ENCODE data around the gene CHST11.

CHST11 gene

GRCh38 chr12:104456417-104456949, at the start of gene CHST11:
TSS of gene CHST11 (plus strand) at chr12:104456948.
- TF ChIP-seq POLR2A (IDR thresholded peaks at IDR 0.05; ENCODE audit: low read depth, low read length), result no peak
- no peak for FAIRE-seq
- peak; percentile 84 for DNase-seq (ENCODE audit: insufficient read length, low spot score)

GRCh38 chr12:104407438-104407837, 49.3 kb upstream of the CHST11 start:
- FAIRE-seq (no peak), DNase-seq (ENCODE audit: insufficient read length, low spot score) (no peak)
- no peak for TF ChIP-seq POLR2A (IDR thresholded peaks at IDR 0.05; ENCODE audit: low read depth, low read length)

GRCh38 chr12:104407922-104408321, 48.8 kb upstream of the CHST11 start:
- TF ChIP-seq POLR2A (IDR thresholded peaks at IDR 0.05; ENCODE audit: low read depth, low read length), result no peak
- no peak for DNase-seq (ENCODE audit: insufficient read length, low spot score)
- no peak for FAIRE-seq

GRCh38 chr12:104410326-104410725, 46.4 kb upstream of the CHST11 start:
- no peak for TF ChIP-seq POLR2A (IDR thresholded peaks at IDR 0.05; ENCODE audit: low read depth, low read length)
- FAIRE-seq, result no peak

GRCh38 chr12:104410786-104411185, 46.0 kb upstream of the CHST11 start:
- TF ChIP-seq POLR2A (IDR thresholded peaks at IDR 0.05; ENCODE audit: low read depth, low read length), result no peak
- no peak for FAIRE-seq
- DNase-seq (ENCODE audit: insufficient read length, low spot score), result no peak

More at GRCh38 chr12:104410326-104410725, 46.4 kb upstream of the CHST11 start:
- no peak for DNase-seq (ENCODE audit: insufficient read length, low spot score)

- FAIRE-seq, result no peak
- DNase-seq (ENCODE audit: insufficient read length, low spot score), result peak; percentile 15
- TF ChIP-seq POLR2A (IDR thresholded peaks at IDR 0.05; ENCODE audit: low read depth, low read length), result no peak
Observed at GRCh38 chr12:104411826-104412641, 44.7 kb upstream of the CHST11 start.

GRCh38 chr12:104412681-104413080, 44.1 kb upstream of the CHST11 start:
- FAIRE-seq (no peak), DNase-seq (ENCODE audit: insufficient read length, low spot score) (no peak)
- no peak for TF ChIP-seq POLR2A (IDR thresholded peaks at IDR 0.05; ENCODE audit: low read depth, low read length)

- FAIRE-seq (no peak), DNase-seq (ENCODE audit: insufficient read length, low spot score) (no peak)
- no peak for TF ChIP-seq POLR2A (IDR thresholded peaks at IDR 0.05; ENCODE audit: low read depth, low read length)
Observed at GRCh38 chr12:104413330-104413729, 43.4 kb upstream of the CHST11 start.

- TF ChIP-seq POLR2A (IDR thresholded peaks at IDR 0.05; ENCODE audit: low read depth, low read length), result no peak
- no peak for DNase-seq (ENCODE audit: insufficient read length, low spot score)
- no peak for FAIRE-seq
Observed at GRCh38 chr12:104414581-104415341, 42.0 kb upstream of the CHST11 start.

- FAIRE-seq (no peak), DNase-seq (ENCODE audit: insufficient read length, low spot score) (no peak)
- no peak for TF ChIP-seq POLR2A (IDR thresholded peaks at IDR 0.05; ENCODE audit: low read depth, low read length)
Observed at GRCh38 chr12:104415342-104415980, 41.3 kb upstream of the CHST11 start.

- no peak for FAIRE-seq
- DNase-seq (ENCODE audit: insufficient read length, low spot score), result no peak
- no peak for TF ChIP-seq POLR2A (IDR thresholded peaks at IDR 0.05; ENCODE audit: low read depth, low read length)
Observed at GRCh38 chr12:104416136-104416535, 40.6 kb upstream of the CHST11 start.

GRCh38 chr12:104416585-104416984, 40.2 kb upstream of the CHST11 start:
- FAIRE-seq, result no peak
- TF ChIP-seq POLR2A (IDR thresholded peaks at IDR 0.05; ENCODE audit: low read depth, low read length), result no peak
- DNase-seq (ENCODE audit: insufficient read length, low spot score), result no peak

GRCh38 chr12:104419717-104420116, 37.0 kb upstream of the CHST11 start:
- TF ChIP-seq POLR2A (IDR thresholded peaks at IDR 0.05; ENCODE audit: low read depth, low read length), result no peak
- DNase-seq (ENCODE audit: insufficient read length, low spot score) (no peak), FAIRE-seq (no peak)

- no peak for TF ChIP-seq POLR2A (IDR thresholded peaks at IDR 0.05; ENCODE audit: low read depth, low read length)
- FAIRE-seq (no peak), DNase-seq (ENCODE audit: insufficient read length, low spot score) (no peak)
Observed at GRCh38 chr12:104420868-104421267, 35.9 kb upstream of the CHST11 start.
